SIG-M5 treated with dmso at 0.1 percent for 504 hours (cell line): ENCODE data around the gene IDH1.
"Not testable (repeated sequence)": the region's sequence is repeated elsewhere in the genome, so short reads cannot be mapped to it uniquely, and the experiment has no call there.

Experiments
- DNase-seq: peaks from one replicate; lab custom pipeline; 2025; ENCODE audit not compliant: unreplicated experiment; lab: John Stamatoyannopoulos, UW

The IDH1 gene

DNA sequence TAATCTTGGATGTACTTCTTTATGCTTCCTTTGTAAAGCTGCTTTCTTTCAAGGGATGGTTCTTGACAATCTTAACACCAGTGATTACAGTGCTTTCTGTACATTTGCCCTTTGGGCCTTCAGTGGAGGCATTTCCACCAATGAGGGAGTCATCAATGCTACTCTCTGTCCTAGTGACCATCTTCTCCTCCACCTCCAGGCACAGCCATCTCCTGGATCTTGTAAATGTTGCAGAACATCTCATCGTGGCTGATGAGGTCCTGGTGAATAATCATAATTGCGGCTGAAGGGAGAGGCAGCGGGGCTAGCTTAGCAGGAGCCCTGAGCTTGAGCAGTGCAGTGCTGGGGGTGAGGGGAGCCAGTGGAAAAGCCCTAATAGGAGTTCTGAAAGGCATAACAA is 32.5 kb downstream of the IDH1 start:
- DNase-seq = no peak

DNA sequence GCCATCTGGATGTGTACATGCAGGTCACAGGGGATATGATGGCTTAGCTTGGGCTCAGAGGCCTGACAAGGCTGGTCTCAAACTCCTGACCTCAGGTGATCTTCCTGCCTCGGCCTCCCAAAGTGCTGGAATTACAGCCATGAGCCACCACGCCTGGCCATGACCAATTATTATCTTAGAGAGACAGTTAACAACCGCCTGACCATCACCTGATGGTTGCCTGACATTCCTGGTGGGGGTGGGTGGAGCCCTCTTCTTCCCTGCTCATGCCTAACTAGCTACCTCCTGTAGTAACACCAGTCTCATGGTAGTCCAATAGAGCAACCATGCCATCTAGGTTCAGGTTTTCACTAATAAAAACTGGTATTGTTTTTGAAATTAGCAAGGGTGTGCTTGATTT is 33.0 kb downstream of the IDH1 start:
- DNase-seq = not testable (repeated sequence)

DNA sequence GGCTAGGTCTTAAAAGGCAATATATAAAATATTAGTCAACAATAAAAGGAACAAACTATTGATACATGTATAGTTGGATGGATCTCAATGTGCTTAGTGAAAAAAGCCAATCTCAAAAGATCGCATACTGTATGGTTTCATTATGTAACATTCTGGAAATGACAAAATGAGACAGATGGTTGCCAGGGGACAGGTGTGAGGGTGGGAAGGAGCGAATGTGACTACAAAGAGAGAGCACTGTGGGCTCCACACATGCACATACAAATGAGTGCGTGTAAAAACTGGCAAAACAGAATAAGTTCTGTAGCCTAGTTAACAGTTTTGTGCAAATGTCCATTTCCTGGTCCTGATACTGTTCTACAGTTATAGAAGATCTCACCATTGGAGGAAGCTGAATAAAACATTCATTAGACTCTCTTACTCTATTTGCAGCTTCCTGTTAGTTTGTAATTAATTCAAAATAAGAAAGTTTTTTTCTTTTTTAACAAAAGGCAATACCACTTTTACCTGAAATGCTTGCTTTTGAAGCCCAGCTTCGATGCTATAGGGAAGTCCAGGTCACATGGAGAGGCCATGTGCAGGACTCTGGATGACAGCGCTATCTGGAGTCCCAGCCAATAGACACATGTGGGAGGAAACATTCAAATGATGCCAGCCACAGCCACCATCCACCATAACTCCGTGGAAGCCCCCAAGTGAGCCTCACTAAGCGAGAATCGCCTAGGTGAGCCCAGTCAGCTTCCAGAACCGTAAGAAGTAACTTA is 44.0 kb downstream of the IDH1 start:
- DNase-seq = no peak

DNA sequence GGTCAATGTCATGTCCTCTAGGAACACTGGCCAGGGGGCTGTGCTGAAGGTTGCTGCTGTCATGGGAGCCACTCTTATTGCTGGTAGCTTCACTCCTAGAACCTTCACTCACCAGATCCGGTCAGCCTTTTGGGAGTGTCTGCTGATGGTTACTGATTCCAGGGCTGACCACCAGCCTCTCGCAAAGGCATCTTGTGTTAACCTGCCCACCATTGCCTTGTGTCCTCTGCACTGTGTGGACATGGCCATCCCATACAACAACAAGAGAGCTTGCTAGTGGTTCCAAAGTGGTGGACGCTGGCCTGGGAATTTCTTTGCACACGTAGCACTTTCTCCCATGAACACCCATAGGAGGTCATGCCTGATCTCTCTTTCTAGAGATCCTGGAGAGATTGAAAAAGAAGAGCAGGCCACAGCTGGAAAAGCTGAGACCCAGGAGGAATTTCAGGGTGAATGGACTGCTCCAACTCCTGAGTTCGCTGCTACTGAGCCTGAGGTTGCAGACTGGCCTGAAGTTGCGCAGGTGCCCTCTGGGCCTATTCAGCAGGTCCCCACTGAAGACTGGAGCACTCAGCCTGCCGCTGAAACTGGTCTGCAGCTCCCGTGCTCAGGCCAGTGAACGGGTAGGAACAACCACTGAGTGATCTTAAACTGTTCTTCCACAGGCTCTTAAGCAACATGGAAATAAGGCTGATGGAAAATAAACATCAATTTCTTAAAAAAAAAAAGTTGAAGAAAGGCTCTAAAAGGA is 46.4 kb downstream of the IDH1 start:
- no peak for DNase-seq

DNA sequence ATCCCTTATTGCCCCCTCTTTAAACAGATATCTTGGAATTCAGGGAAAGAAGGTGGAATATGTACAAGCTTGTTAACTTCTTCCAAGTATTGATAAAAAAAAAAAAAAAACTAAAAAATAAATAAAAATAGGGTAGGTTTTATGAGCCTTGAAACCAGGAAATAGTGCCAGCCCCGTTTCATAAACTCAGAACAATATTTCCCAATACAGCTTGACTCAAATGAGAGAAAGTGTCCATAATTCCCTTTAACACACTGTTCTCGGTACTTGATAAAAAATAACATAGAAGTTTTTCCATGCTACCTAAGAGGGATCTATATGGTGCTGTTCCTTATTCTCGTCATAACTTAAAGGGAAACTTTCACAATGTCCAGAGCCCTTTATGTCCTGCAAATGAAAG is 47.1 kb downstream of the IDH1 start:
- no peak for DNase-seq

DNA sequence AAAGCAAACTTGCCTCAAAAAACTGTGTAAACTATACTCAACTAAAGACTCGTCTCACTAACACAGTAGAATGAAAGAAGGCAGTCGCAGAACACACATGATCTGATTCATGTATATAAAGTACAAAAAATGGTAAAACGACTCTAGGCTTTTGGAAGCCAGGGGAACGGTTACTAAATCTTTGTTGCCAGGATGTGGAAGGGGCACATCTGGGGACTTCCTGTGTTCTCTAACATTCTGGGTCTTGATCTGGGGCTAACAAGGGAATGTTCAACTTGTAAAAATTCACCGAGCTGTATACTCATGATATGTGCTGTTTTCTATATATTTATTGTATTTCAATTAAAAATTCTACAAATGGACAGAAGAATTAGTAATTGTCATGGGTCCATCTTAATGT is 50.7 kb downstream of the IDH1 start:
- DNase-seq = no peak

DNA sequence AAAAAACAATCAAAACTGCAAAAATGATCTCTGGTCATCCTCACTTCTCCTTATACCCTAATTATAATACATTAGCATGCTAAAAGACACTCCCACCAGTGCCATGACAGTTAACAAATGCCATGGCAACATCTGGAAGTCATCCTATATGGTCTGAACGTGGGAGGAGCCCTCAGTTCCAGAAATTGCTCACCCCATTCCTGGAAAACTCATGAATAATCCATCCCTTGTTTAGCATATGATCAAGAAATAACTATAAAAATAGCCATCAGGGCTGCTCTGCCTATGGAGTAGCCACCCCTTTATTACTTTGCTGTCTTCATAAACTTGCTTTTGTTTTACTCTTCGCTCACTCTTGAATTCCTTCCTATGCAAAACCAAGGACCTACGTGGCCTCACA is 59.3 kb downstream of the IDH1 start:
- no peak for DNase-seq

DNA sequence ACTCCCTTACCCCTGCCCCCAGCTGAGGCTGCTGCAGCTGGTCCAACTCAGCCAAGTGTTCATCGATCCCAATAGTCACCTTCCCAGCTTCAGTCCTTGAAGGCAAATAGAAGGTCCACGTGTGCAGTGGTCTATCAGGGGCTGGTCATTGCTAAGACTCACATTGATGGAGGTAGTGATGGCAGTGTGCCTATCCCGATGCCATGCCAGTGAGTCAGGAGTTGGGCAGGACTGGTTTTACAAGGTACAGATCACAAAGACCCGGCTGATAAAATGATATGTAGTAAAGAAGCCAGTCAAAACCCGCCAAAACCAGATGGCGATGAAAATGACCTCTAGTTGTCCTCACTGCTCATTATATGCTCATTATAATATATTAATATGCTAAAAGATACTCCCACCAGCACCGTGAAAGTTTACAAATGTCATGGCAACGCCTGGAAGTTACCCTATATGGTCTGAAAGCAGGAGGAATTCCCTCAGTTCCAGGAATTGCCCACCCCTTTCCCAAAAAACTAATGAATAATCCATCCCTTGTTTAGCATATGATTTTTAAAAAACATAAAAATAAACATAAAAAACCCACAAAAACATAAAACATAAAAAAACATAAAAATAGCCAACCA is 62.1 kb downstream of the IDH1 start:
- no peak for DNase-seq

DNA sequence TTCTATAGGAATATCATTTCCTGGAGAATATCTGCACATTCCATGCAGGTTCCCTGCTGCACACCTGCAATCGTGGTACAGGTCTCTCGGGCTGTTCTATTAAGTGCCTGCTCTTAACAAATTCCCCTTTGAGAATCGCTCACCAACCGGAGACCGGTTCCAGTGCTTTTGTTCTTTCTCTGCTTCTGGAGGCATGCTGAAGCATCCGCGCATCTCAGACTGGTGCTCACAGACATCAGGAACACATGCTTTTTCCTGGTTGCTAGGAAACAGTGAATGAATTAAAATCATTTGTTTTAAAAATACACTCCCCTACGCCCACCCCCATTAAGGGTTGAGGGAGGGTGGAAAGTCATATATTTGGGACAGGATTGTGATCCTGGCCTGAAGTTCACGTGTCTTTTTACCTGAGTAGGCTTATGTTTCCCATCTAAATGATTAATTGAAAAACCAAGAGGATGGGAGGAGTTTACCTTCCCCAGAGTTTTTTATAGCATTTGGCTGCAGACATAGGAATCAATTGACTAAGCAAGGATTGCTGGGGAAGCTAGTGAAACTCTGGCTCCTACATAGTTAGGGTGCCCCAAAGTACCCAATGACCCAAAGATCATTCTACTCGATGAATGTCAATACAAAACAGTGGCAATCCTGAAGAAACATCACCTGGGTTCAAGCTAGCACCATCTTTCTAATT is 64.9 kb downstream of the IDH1 start, which contains the start of gene C2orf80:
TSS of gene C2orf80 (minus strand) at position 221 of the 694 bp plus-strand sequence. CDS start 3,044 bp downstream, outside the sequence.
- no peak for DNase-seq

DNA sequence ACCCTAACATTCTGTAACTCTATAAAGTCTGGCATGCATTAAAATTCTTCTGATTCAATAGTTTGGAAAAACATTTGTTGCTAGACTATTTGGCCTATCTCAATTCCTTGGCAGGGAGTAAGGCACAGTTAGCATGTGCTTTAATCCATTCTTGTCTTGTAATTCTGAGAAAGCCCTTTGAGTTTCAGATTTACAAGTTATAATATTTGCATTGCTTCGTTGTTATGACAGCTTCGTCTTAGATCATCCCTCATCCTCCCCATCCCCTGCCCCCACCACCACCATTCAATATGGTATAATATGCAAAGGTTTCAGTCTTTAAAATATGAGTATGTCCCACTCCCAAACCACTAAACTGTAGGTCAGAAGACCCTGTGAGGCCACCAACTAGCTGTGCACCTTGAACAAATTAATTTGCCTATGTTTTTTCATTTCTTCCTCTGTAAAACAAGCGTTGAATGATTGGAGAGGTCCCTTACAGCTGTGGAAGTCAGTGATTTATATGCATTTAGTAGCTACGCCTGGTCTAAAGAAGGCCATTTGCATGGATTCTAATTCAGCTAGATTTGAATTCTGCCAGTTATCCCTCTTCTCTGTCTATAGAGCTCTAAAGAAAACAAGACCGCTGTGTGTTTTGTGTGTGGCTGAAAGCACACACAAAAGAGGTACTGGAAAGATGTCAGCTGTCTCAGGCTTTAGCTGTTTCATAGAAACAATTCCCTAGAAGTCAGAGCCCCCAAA is 65.6 kb downstream of the IDH1 start:
- no peak for DNase-seq

DNA sequence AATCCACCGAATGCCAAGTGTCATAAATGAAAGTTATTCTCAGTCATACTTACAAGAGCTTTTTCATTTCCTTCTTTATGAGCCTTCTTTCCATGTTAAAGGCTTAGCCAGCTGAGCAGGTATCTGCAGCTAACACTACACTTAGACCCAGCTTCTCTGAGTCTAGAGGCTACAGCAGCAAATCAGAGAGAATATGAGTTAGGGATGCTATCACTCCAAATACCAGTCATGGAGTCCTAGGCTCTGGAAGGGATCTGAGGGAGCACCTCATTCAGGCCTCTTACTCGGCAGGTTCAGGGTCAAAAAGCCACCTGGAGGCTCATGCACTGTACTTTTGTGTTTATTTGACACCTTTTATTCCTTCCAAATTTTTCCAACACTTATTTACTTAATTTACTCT is 68.0 kb downstream of the IDH1 start:
- no peak for DNase-seq

DNA sequence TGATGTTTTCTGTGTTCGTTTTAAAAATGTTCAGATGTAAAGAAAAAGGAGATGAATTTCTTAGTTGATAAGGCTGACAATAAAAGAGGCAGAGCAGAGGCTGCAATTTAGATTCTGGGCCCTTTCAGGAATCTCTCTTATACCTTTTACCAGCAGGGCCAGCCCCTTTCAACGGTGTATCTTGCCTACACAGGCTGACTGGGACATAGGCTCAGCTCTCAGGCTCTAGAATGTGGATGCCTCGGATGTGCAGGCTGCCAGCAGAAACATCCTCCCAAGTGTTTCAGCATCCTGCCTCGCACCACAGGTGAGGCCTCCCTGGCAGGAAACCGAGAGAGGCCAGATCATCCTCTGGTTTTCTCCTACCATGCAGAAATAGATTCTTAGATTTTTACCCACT is 68.4 kb downstream of the IDH1 start:
- DNase-seq = no peak
